GM19240 (cell line): Measurements from ENCODE around the gene AARSD1.
"Not testable (repeated sequence)": the region's sequence is repeated elsewhere in the genome, so short reads cannot be mapped to it uniquely, and the experiment has no call there.

Experiments used
- DNase-seq: peaks from one replicate; pipeline ENCODE4 v3.0.0; 2011; ENCODE audit warnings: low spot score; ENCODE audit not compliant: insufficient read length

AARSD1 gene

GRCh38 chr17:42964161-42964932, at the start of gene AARSD1:
Gene AARSD1, minus strand, starts transcription at chr17:42964454. Its CDS starts 14 bp downstream, at chr17:42964440.
- peak; percentile 96 for DNase-seq

- DNase-seq = no peak
Measured at GRCh38 chr17:43013296-43013695, 49.0 kb upstream of the AARSD1 start.

GRCh38 chr17:43011728-43012472, 47.6 kb upstream of the AARSD1 start:
- no peak for DNase-seq

- no peak for DNase-seq
Measured at GRCh38 chr17:43010667-43011308, 46.5 kb upstream of the AARSD1 start.

- DNase-seq = peak; percentile 81
Measured at GRCh38 chr17:43006639-43007551, 42.6 kb upstream of the AARSD1 start, which contains the start of gene IFI35. Gene IFI35, plus strand, starts transcription at chr17:43006784. Its CDS starts 164 bp downstream, at chr17:43006948.

- DNase-seq = no peak
Measured at GRCh38 chr17:43003542-43004172, 39.4 kb upstream of the AARSD1 start.

- DNase-seq = not testable (repeated sequence)
Measured at GRCh38 chr17:43000894-43001293, 36.6 kb upstream of the AARSD1 start.

- DNase-seq = no peak
Measured at GRCh38 chr17:42999003-42999525, 34.8 kb upstream of the AARSD1 start.

GRCh38 chr17:42997984-42998938, 34.0 kb upstream of the AARSD1 start, which contains the start of gene RPL27:
Gene RPL27, plus strand, starts transcription at chr17:42998419. Its CDS starts 332 bp downstream, at chr17:42998751.
- peak; percentile 87 for DNase-seq

- no peak for DNase-seq
Measured at GRCh38 chr17:42997390-42997983, 33.2 kb upstream of the AARSD1 start.

- not testable (repeated sequence) for DNase-seq
Measured at GRCh38 chr17:42993913-42994312, 29.7 kb upstream of the AARSD1 start.

- DNase-seq = no peak
Measured at GRCh38 chr17:42992872-42993271, 28.6 kb upstream of the AARSD1 start.

- DNase-seq = no peak
Measured at GRCh38 chr17:42991471-42991870, 27.2 kb upstream of the AARSD1 start.

- DNase-seq = no peak
Measured at GRCh38 chr17:42989726-42990652, 25.7 kb upstream of the AARSD1 start.

- DNase-seq = no peak
Measured at GRCh38 chr17:42989141-42989540, 24.9 kb upstream of the AARSD1 start.

GRCh38 chr17:42985225-42985624, 21.0 kb upstream of the AARSD1 start:
- no peak for DNase-seq

- no peak for DNase-seq
Measured at GRCh38 chr17:42982266-42982665, 18.0 kb upstream of the AARSD1 start.
